ENCODE data around the gene MTG1. TPM values are rescaled to one million over a fixed set of nuclear protein-coding genes. Genes with fewer than 3 reads are reported as not detected.

Gene MTG1
- total RNA-seq, 4 donors from 2014 or later, result 26.5 to 139 (median 47.0) TPM

GRCh38 chr10:133354672-133355240, 39.2 kb upstream of the MTG1 start:
- TF ChIP-seq EP300 (IDR thresholded peaks at IDR 0.05; ENCODE audit: low read depth) (no peak), POLR2AphosphoS5 (IDR thresholded peaks at IDR 0.05) (no peak), POLR2A (IDR thresholded peaks at IDR 0.05) (no peak), CTCF (IDR thresholded peaks at IDR 0.05) (no peak)
- no peaks in the 10 kb centered on the region for H3K9me3 ChIP-seq
- H3K27ac ChIP-seq, result no peak overlapping the region
- H3K4me3 ChIP-seq, result no peak overlapping the region
- no peaks in the 10 kb centered on the region for H3K36me3 ChIP-seq
- peaks cover 4 to 23% (median 17%) of the 10 kb centered on the region in 4 donors for H3K4me1 ChIP-seq
- no peaks in the 10 kb centered on the region for H3K27me3 ChIP-seq
- in situ Hi-C loops (cut with MboI; ENCODE audit: low pct_ligation_motif_present in 1 of 4, low pct_unique_long_range_greater_than_20kb in 1 of 4, low sequenced_read_pairs in 3 of 4) (no loop called here), intact Hi-C loops (cut with DNase I; ENCODE audit: low total_unique reads) (no loop called here)
- WGBS, 2 donors (ENCODE audit: low coverage in 1 of 2), result 96% methylated on average over 14 of the region's 14 CpGs; no CpG with 5 or more reads in 1 of the 2 donors
- no peak for DNase-seq

- H3K4me1 ChIP-seq, result peaks cover 5 to 28% (median 22%) of the 10 kb centered on the region in 4 donors
- in situ Hi-C loops (cut with MboI; ENCODE audit: low pct_ligation_motif_present in 1 of 4, low pct_unique_long_range_greater_than_20kb in 1 of 4, low sequenced_read_pairs in 3 of 4) (no loop called here), intact Hi-C loops (cut with DNase I; ENCODE audit: low total_unique reads) (no loop called here)
- no peak overlapping the region for H3K27ac ChIP-seq
- H3K36me3 ChIP-seq, result no peaks in the 10 kb centered on the region
- DNase-seq, result no peak
- no peaks in the 10 kb centered on the region for H3K27me3 ChIP-seq
- H3K4me3 ChIP-seq, result no peak overlapping the region
- no peaks in the 10 kb centered on the region for H3K9me3 ChIP-seq
- WGBS, 2 donors (ENCODE audit: low coverage in 1 of 2), result 92% methylated on average over 5 of the region's 6 CpGs; no CpG with 5 or more reads in 1 of the 2 donors
- TF ChIP-seq EP300 (IDR thresholded peaks at IDR 0.05; ENCODE audit: low read depth), result no peak
- no peak for TF ChIP-seq CTCF (IDR thresholded peaks at IDR 0.05)
- no peak for TF ChIP-seq POLR2A (IDR thresholded peaks at IDR 0.05)
- TF ChIP-seq POLR2AphosphoS5 (IDR thresholded peaks at IDR 0.05), result no peak
Observed at GRCh38 chr10:133355266-133355665, 38.7 kb upstream of the MTG1 start.

GRCh38 chr10:133355991-133356390, 38.0 kb upstream of the MTG1 start:
- Histone ChIP-seq H3K27ac (no peak overlapping the region), H3K4me1 (peaks cover 5 to 33% (median 25%) of the 10 kb centered on the region in 4 donors), H3K4me3 (no peak overlapping the region), H3K27me3 (no peaks in the 10 kb centered on the region), H3K36me3 (no peaks in the 10 kb centered on the region), H3K9me3 (no peaks in the 10 kb centered on the region)
- TF ChIP-seq POLR2A (IDR thresholded peaks at IDR 0.05) (no peak), CTCF (IDR thresholded peaks at IDR 0.05) (no peak), EP300 (IDR thresholded peaks at IDR 0.05; ENCODE audit: low read depth) (no peak), POLR2AphosphoS5 (IDR thresholded peaks at IDR 0.05) (no peak)
- intact Hi-C loops (cut with DNase I; ENCODE audit: low total_unique reads) (no loop called here), in situ Hi-C loops (cut with MboI; ENCODE audit: low pct_ligation_motif_present in 1 of 4, low pct_unique_long_range_greater_than_20kb in 1 of 4, low sequenced_read_pairs in 3 of 4) (no loop called here)
- DNase-seq, result no peak
- WGBS, 2 donors (ENCODE audit: low coverage in 1 of 2), result 100% methylated on average over 3 of the region's 3 CpGs; no CpG with 5 or more reads in 1 of the 2 donors

GRCh38 chr10:133356549-133357284, 37.2 kb upstream of the MTG1 start:
- Histone ChIP-seq H3K27ac (no peak overlapping the region), H3K4me1 (peaks cover 5 to 33% (median 25%) of the 10 kb centered on the region in 4 donors), H3K9me3 (no peaks in the 10 kb centered on the region), H3K36me3 (no peaks in the 10 kb centered on the region), H3K4me3 (peak overlapping the region; percentile 47 to 79 (median 62)), H3K27me3 (no peaks in the 10 kb centered on the region)
- WGBS, 2 donors (ENCODE audit: low coverage in 1 of 2), result 39% methylated on average over 16 of the region's 27 CpGs; no CpG with 5 or more reads in 1 of the 2 donors
- intact Hi-C loops (cut with DNase I; ENCODE audit: low total_unique reads), result no loop called here
- no peak for DNase-seq
- TF ChIP-seq POLR2A (IDR thresholded peaks at IDR 0.05) (no peak), EP300 (IDR thresholded peaks at IDR 0.05; ENCODE audit: low read depth) (no peak), POLR2AphosphoS5 (IDR thresholded peaks at IDR 0.05) (no peak), CTCF (IDR thresholded peaks at IDR 0.05) (no peak)
- in situ Hi-C loops (cut with MboI; ENCODE audit: low pct_ligation_motif_present in 1 of 4, low pct_unique_long_range_greater_than_20kb in 1 of 4, low sequenced_read_pairs in 3 of 4), result no loop called here
